A549 (cell line): Measurements from ENCODE around the gene TMEM131. TPM values are rescaled to one million over a fixed set of nuclear protein-coding genes. Genes with fewer than 3 reads are reported as not detected.
"Not testable (repeated sequence)": the region's sequence is repeated elsewhere in the genome, so short reads cannot be mapped to it uniquely, and the experiment has no call there.

Source experiments
- ATAC-seq, 2 experiments: fragments of 200-7000 bp in 1 of 2; fragments of >200 bp in 1 of 2; cut with Nextera tagmentation in 1 of 2; cut with Tn5 transposase in 1 of 2; 3 replicates each; pipeline versions ENCODE4 v1.8.0 to v1.9.1; 2018 to 2020; ENCODE audit warnings: mild to moderate bottlenecking in 1 of 2, moderate library complexity in 1 of 2
- CTCF ChIA-PET: fragments of 300-600 bp; sonication (Branson Sonifier 250); formaldehyde crosslinking; extraction: SDS; loops from one replicate; lab custom pipeline; 2021; ENCODE audit warnings: antibody characterized with exemption, inconsistent platforms; lab: Yijun Ruan, JAX
- POLR2A ChIA-PET: fragments of 350-600 bp; formaldehyde crosslinking; extraction: SDS; loops from one replicate; lab custom pipeline; 2021; ENCODE audit warnings: antibody characterized with exemption, inconsistent platforms; lab: Yijun Ruan, JAX
- DNase-seq, 2 experiments: peaks; one replicate each; pipeline versions ENCODE4 v3.0.0 to v3.0.0-alpha.2; 2011 to 2016; ENCODE audit warnings: low read depth in 1 of 2, low spot score in 1 of 2
- FAIRE-seq: peaks from 2 replicates; lab custom pipeline; 2011; peaks lifted over from hg19 to GRCh38; lab: Jason Lieb, UNC
- H3K27ac ChIP-seq, 2 experiments: fragments of >200 bp; sonication (Bioruptor Twin); formaldehyde crosslinking; 3 replicates each; pipeline ENCODE4 v1.5.1; 2016 to 2017
- H3K4me1 ChIP-seq: fragments of >200 bp; sonication (Bioruptor Twin); formaldehyde crosslinking; 3 replicates; pipeline ENCODE4 v1.6.1; 2016
- H3K4me2 ChIP-seq: fragments of >200 bp; sonication (Bioruptor Twin); formaldehyde crosslinking; 3 replicates; pipeline ENCODE4 v1.6.1; 2016
- H3K4me3 ChIP-seq: fragments of >200 bp; sonication (Bioruptor Twin); formaldehyde crosslinking; 3 replicates; pipeline ENCODE4 v1.5.1; 2016
- H3K9me3 ChIP-seq: fragments of >200 bp; sonication (Bioruptor Twin); formaldehyde crosslinking; 3 replicates; pipeline ENCODE4 v1.6.1; 2016
- CBX8 ChIP-seq: fragments of 200-600 bp; sonication (generic); IDR thresholded peaks from 2 replicates; pipeline ENCODE4 v1.6.1; 2016
- CEBPB ChIP-seq, 2 experiments: fragments of >200 bp in 1 of 2; sonication (Bioruptor Twin) in 1 of 2; formaldehyde crosslinking in 1 of 2; IDR thresholded peaks; 2 replicates each; pipeline ENCODE4 v1.6.1; 2012 to 2016
- CHD4 ChIP-seq: fragments of 200-600 bp; sonication (generic); IDR thresholded peaks from 2 replicates; pipeline ENCODE4 v1.6.1; 2016; ENCODE audit warnings: antibody characterized with exemption, mild to moderate bottlenecking, borderline replicate concordance
- EHMT2 ChIP-seq: fragments of 200-600 bp; sonication (generic); IDR thresholded peaks from 2 replicates; pipeline ENCODE4 v1.6.1; 2016; ENCODE audit warnings: antibody characterized with exemption, low read depth, mild to moderate bottlenecking, moderate library complexity
- EP300 ChIP-seq, 2 experiments: fragments of >200 bp; sonication (Bioruptor Twin); formaldehyde crosslinking; IDR thresholded peaks; 2 replicates in 1 of 2; 3 replicates in 1 of 2; pipeline ENCODE4 v1.6.1; 2016 to 2017
- FOXS1 ChIP-seq: fragments of 250-450 bp; sonication (Bioruptor Pico); IDR thresholded peaks from 2 replicates; pipeline ENCODE4 v1.5.0; 2020; ENCODE audit warnings: mild to moderate bottlenecking, moderate library complexity
- GATA3 ChIP-seq: IDR thresholded peaks from 2 replicates; pipeline ENCODE4 v1.6.1; 2012; ENCODE audit warnings: borderline replicate concordance
- HDAC2 ChIP-seq: fragments of 200-600 bp; sonication (generic); IDR thresholded peaks from 2 replicates; pipeline ENCODE4 v1.6.1; 2016
- HOXB5 ChIP-seq: fragments of 250-450 bp; sonication (Bioruptor Pico); IDR thresholded peaks from 2 replicates; pipeline ENCODE4 v1.5.0; 2020; ENCODE audit warnings: mild to moderate bottlenecking, moderate library complexity
- JUN ChIP-seq, 2 experiments: fragments of >200 bp; sonication (Bioruptor Twin); formaldehyde crosslinking; IDR thresholded peaks; 2 replicates in 1 of 2; 3 replicates in 1 of 2; pipeline ENCODE4 v1.6.1; 2016 to 2017
- JUNB ChIP-seq: fragments of >200 bp; sonication (Bioruptor Twin); formaldehyde crosslinking; IDR thresholded peaks from 2 replicates; pipeline ENCODE4 v1.6.1; 2016
- KDM1A ChIP-seq: fragments of 200-600 bp; sonication (generic); IDR thresholded peaks from 2 replicates; pipeline ENCODE4 v1.6.1; 2016; ENCODE audit warnings: low read depth, mild to moderate bottlenecking
- MAFK ChIP-seq: fragments of 450-650 bp; IDR thresholded peaks from 2 replicates; pipeline ENCODE4 v1.6.1; 2014; ENCODE audit not compliant: partially characterized antibody
- MYC ChIP-seq: IDR thresholded peaks from 2 replicates; pipeline ENCODE4 v1.6.1; 2012; ENCODE audit warnings: mild to moderate bottlenecking, inconsistent platforms, low read length, improper control_type of control experiment, borderline replicate concordance
- PHF8 ChIP-seq: fragments of 200-600 bp; sonication (generic); IDR thresholded peaks from 2 replicates; pipeline ENCODE4 v1.6.1; 2016; ENCODE audit warnings: low read depth, mild to moderate bottlenecking, antibody characterized with exemption, moderate library complexity, borderline replicate concordance
- RAD21 ChIP-seq, 2 experiments: fragments of >200 bp in 1 of 2; sonication (Bioruptor Twin) in 1 of 2; formaldehyde crosslinking in 1 of 2; IDR thresholded peaks in 1 of 2; conservative IDR thresholded peaks in 1 of 2; 2 replicates in 1 of 2; 3 replicates in 1 of 2; pipeline ENCODE4 v1.6.1; 2012 to 2018; ENCODE audit warnings: inconsistent platforms in 1 of 2
- RARB ChIP-seq: fragments of 250-450 bp; sonication (Bioruptor Pico); IDR thresholded peaks from 2 replicates; pipeline ENCODE4 v1.8.0; 2021; ENCODE audit warnings: mild to moderate bottlenecking, moderate library complexity
- RCOR1 ChIP-seq: fragments of 150-350 bp; IDR thresholded peaks from 2 replicates; pipeline ENCODE4 v1.6.1; 2014; ENCODE audit warnings: antibody characterized with exemption, low read length, low read depth
- RNF2 ChIP-seq: fragments of 200-600 bp; sonication (generic); IDR thresholded peaks from 2 replicates; pipeline ENCODE4 v1.6.1; 2016; ENCODE audit warnings: low read depth, mild to moderate bottlenecking, antibody characterized with exemption, moderate library complexity, borderline replicate concordance
- SMC3 ChIP-seq: fragments of >200 bp; sonication (Bioruptor Twin); formaldehyde crosslinking; IDR thresholded peaks from 3 replicates; pipeline ENCODE4 v1.6.1; 2018; ENCODE audit warnings: inconsistent platforms
- SREBF2 ChIP-seq: fragments of 450-650 bp; IDR thresholded peaks from 2 replicates; pipeline ENCODE4 v1.6.1; 2014; ENCODE audit warnings: mild to moderate bottlenecking, moderate library complexity
- TP53 ChIP-seq: fragments of 250-450 bp; sonication (Bioruptor Pico); IDR thresholded peaks from 2 replicates; pipeline ENCODE4 v1.5.0; 2021; ENCODE audit warnings: mild to moderate bottlenecking, moderate library complexity
- WGBS: methylation state at CpG from one replicate; pipeline ENCODE4 v1.1.6; 2017; ENCODE audit errors: missing lambda C conversion rate; 5-methylcytosine and 5-hydroxymethylcytosine counted together
- polyA plus RNA-seq, 4 experiments: library from polyadenylated mRNA; depleted of rRNA in 3 of 4; stranded (reverse); fragments of >200 nt; fragmentation: RNase III in 1 of 4; extraction: RNeasy Plus Mini Kit Qiagen cat#74134 plus additional on column Dnase treatment in 1 of 4; gene quantifications; 2 replicates in 3 of 4; 3 replicates in 1 of 4; pipeline ENCODE4 v1.2.3, GENCODE V29; 2011 to 2017
- TF ChIP-seq, protein P1 (sequence below): IDR thresholded peaks from 2 replicates; pipeline ENCODE4 v1.6.1; 2012
- TF ChIP-seq, protein P2 (sequence below): IDR thresholded peaks from 2 replicates; pipeline ENCODE4 v1.6.1; 2012; ENCODE audit warnings: low read depth, borderline replicate concordance
- TF ChIP-seq, protein P3 (sequence below): fragments of 150-350 bp; IDR thresholded peaks from 2 replicates; pipeline ENCODE4 v1.6.1; 2014; ENCODE audit warnings: low read depth, mild to moderate bottlenecking, low read length
- TF ChIP-seq, protein P4 (sequence below): fragments of >200 bp; sonication (Bioruptor Twin); formaldehyde crosslinking; IDR thresholded peaks from 3 replicates; pipeline ENCODE4 v1.5.1; 2016
- TF ChIP-seq, protein P5 (sequence below): fragments of 450-650 bp; IDR thresholded peaks from 2 replicates; pipeline ENCODE4 v1.6.1; 2014; ENCODE audit warnings: antibody characterized with exemption

TMEM131 gene
- polyA plus RNA-seq, 2 of the 4 experiments (the other 2 are of a cell fraction) = 14.5 to 21.8 TPM

DNA sequence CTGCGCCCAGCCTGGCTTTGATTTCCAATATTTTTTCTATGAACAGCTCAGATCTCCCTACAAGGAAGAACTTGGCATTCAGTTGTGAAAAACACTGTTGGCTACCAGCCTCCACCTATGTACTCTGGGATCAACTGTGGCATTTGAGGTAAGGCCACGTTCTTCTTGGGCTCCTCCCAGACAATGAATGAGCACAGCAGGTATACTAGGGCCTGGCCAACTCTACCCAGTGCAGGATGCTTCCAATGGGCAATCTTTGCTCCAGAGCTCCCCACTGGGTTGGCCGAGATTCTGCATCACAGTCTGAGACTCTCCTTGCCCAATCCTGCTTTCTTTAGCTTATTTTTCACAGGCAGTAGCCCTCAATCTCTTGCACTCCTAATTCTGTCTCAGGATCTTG, 75.9 kb downstream of the TMEM131 start:
- ChIA-PET POLR2A (no interaction called here), CTCF (interaction anchor here (1.6 kb wide), 1 partner anchor 12 kb away, joined by 4 read pairs; no protein-coding TSS in a partner anchor)
- ATAC-seq (no peak), FAIRE-seq (no peak), DNase-seq (no peak)
- TF ChIP-seq, protein P1, sequence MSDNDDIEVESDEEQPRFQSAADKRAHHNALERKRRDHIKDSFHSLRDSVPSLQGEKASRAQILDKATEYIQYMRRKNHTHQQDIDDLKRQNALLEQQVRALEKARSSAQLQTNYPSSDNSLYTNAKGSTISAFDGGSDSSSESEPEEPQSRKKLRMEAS = no peak
- TF ChIP-seq MYC = no peak
- TF ChIP-seq, protein P2, sequence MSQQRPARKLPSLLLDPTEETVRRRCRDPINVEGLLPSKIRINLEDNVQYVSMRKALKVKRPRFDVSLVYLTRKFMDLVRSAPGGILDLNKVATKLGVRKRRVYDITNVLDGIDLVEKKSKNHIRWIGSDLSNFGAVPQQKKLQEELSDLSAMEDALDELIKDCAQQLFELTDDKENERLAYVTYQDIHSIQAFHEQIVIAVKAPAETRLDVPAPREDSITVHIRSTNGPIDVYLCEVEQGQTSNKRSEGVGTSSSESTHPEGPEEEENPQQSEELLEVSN = no peak
- TF ChIP-seq, protein P3, sequence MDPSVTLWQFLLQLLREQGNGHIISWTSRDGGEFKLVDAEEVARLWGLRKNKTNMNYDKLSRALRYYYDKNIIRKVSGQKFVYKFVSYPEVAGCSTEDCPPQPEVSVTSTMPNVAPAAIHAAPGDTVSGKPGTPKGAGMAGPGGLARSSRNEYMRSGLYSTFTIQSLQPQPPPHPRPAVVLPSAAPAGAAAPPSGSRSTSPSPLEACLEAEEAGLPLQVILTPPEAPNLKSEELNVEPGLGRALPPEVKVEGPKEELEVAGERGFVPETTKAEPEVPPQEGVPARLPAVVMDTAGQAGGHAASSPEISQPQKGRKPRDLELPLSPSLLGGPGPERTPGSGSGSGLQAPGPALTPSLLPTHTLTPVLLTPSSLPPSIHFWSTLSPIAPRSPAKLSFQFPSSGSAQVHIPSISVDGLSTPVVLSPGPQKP = no peak
- no peak for TF ChIP-seq MAFK
- TF ChIP-seq SMC3 = no peak
- TF ChIP-seq GATA3 = no peak
- TF ChIP-seq JUN (IDR thresholded peaks at IDR 0.05) = no peak
- no peak for TF ChIP-seq TP53 (CRISPR knock-in tag)
- no peak for TF ChIP-seq RAD21 (conservative IDR thresholded peaks at IDR 0.05 in 1 of 2, IDR thresholded peaks at IDR 0.05 in 1 of 2)
- TF ChIP-seq, protein P4, sequence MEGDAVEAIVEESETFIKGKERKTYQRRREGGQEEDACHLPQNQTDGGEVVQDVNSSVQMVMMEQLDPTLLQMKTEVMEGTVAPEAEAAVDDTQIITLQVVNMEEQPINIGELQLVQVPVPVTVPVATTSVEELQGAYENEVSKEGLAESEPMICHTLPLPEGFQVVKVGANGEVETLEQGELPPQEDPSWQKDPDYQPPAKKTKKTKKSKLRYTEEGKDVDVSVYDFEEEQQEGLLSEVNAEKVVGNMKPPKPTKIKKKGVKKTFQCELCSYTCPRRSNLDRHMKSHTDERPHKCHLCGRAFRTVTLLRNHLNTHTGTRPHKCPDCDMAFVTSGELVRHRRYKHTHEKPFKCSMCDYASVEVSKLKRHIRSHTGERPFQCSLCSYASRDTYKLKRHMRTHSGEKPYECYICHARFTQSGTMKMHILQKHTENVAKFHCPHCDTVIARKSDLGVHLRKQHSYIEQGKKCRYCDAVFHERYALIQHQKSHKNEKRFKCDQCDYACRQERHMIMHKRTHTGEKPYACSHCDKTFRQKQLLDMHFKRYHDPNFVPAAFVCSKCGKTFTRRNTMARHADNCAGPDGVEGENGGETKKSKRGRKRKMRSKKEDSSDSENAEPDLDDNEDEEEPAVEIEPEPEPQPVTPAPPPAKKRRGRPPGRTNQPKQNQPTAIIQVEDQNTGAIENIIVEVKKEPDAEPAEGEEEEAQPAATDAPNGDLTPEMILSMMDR = no peak
- WGBS = 90% methylated on average over 3 of the region's 3 CpGs
- H3K4me3 ChIP-seq = no peak overlapping the region
- no peak overlapping the region for H3K27ac ChIP-seq
- H3K4me1 ChIP-seq = no peaks in the 10 kb centered on the region
- H3K4me2 ChIP-seq = no peak overlapping the region
- H3K9me3 ChIP-seq = peaks cover 16% of the 10 kb centered on the region; the same call in 2 of the 3 replicates

DNA sequence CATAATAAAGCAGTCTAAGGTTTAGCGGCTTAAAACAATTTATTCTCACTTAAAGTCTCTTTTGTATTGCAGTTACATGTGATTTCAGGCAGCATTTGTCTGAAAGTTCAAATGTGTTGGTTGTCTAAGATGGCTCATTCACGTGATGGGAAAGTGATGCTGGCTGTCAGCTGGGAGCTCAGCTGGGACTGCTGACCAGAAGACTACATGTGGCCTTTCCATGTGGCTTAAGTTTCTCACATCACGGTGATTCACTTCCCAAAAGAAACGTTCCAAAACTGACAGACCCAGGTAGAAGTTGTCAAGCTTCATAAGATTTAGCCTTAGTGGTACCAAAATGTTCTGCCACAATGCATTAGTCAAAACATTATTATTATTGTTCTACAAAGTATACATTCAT, 76.9 kb downstream of the TMEM131 start:
- no peak overlapping the region for H3K4me2 ChIP-seq
- TF ChIP-seq HOXB5 (CRISPR knock-in tag) (no peak), TP53 (CRISPR knock-in tag) (no peak), CBX8 (no peak), HDAC2 (no peak)
- TF ChIP-seq, protein P1 = no peak
- no peak for FAIRE-seq
- H3K27ac ChIP-seq = no peak overlapping the region
- POLR2A ChIA-PET = no interaction called here
- CTCF ChIA-PET = interaction anchor here (1.3 to 1.6 kb wide), 2 partner anchors 7 to 11 kb away, joined by 4 read pairs; no protein-coding TSS in a partner anchor
- WGBS = 87% methylated on average over 4 of the region's 4 CpGs
- no peaks in the 10 kb centered on the region for H3K4me1 ChIP-seq
- DNase-seq = no peak
- ATAC-seq = no peak
- peaks cover 16% of the 10 kb centered on the region; the same call in 2 of the 3 replicates for H3K9me3 ChIP-seq
- no peak overlapping the region for H3K4me3 ChIP-seq

DNA sequence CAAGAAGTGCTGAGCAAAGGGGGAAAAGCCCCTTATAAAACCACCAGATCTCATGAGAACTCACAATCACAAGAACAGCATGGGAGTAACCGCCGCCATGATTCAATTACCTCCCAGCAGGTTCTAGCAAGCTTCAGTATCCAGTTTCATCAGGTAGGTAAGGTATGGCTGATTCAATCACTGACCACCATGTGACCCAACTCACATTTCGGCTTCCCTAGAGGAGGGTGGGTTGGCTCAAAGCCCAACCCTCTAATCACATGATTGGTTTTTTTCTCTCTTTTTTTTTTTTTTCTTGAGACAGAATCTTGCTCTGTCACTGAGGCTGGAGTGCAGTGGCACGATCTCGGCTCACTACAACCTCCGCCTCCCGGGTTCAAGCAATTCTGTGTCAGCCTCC, 78.1 kb downstream of the TMEM131 start:
- H3K4me2 ChIP-seq, H3K4me3 ChIP-seq, POLR2A ChIA-PET, DNase-seq, H3K27ac ChIP-seq, H3K4me1 ChIP-seq, ATAC-seq, FAIRE-seq: not testable (repeated sequence)
- CTCF ChIA-PET = interaction anchor here (1.3 kb wide), 1 partner anchor 9 kb away, joined by 4 read pairs; no protein-coding TSS in a partner anchor
- H3K9me3 ChIP-seq = peaks cover 16% of the 10 kb centered on the region; the same call in 2 of the 3 replicates
- WGBS = 96% methylated on average over 7 of the region's 7 CpGs

DNA sequence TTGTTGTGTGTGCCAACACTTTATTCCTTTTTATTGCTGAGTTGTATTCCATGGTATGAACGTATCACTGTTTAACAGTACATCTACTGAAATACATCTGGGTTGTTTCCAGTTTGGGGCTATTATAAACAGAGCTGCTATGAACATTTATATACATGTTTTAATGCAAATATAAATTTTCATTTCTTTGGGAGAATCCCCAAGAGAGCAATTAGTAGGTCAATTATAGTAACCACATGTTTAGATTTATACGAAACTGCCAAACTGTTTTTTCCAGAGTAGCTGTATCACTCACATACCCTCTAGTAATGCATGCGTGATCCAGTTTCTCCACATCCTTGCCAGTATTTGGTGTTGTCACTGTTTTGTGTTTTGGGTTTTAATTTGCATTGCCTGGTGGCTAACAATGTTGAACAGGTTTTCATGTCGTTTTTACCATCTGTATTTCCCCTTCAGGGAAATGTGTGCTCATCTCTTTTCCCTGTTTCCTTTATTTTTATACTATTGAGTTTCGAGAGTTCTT, 81.0 kb downstream of the TMEM131 start:
- POLR2A ChIA-PET = no interaction called here
- H3K27ac ChIP-seq = no peak overlapping the region
- peaks cover 10% of the 10 kb centered on the region; the same call in 2 of the 3 replicates for H3K9me3 ChIP-seq
- no peak for DNase-seq
- no peak for ATAC-seq
- H3K4me3 ChIP-seq = no peak overlapping the region
- WGBS = 86% methylated on average over 5 of the region's 5 CpGs
- CTCF ChIA-PET = interaction anchor here (0.6 to 1.2 kb wide), 2 partner anchors 15 to 542 kb away, joined by 3 read pairs; no protein-coding TSS in a partner anchor
- H3K4me1 ChIP-seq = peaks cover 5% of the 10 kb centered on the region; the same call in 1 of the 3 replicates
- FAIRE-seq = no peak
- no peak overlapping the region for H3K4me2 ChIP-seq
- no peak for TF ChIP-seq KDM1A
- TF ChIP-seq SREBF2 = no peak
- TF ChIP-seq, protein P5, sequence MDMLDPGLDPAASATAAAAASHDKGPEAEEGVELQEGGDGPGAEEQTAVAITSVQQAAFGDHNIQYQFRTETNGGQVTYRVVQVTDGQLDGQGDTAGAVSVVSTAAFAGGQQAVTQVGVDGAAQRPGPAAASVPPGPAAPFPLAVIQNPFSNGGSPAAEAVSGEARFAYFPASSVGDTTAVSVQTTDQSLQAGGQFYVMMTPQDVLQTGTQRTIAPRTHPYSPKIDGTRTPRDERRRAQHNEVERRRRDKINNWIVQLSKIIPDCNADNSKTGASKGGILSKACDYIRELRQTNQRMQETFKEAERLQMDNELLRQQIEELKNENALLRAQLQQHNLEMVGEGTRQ = no peak
- TF ChIP-seq JUNB = no peak
- no peak for TF ChIP-seq FOXS1 (CRISPR knock-in tag)
- no peak for TF ChIP-seq EHMT2
- no peak for TF ChIP-seq RAD21 (conservative IDR thresholded peaks at IDR 0.05 in 1 of 2, IDR thresholded peaks at IDR 0.05 in 1 of 2)
- no peak for TF ChIP-seq RNF2
- TF ChIP-seq EP300 (IDR thresholded peaks at IDR 0.05) = no peak
- no peak for TF ChIP-seq RARB
- no peak for TF ChIP-seq RCOR1
- no peak for TF ChIP-seq CEBPB (IDR thresholded peaks at IDR 0.05)
- TF ChIP-seq CHD4 = no peak
- TF ChIP-seq PHF8 = no peak
